ENCODE data around the gene TGM5. TPM values are rescaled to one million over a fixed set of nuclear protein-coding genes. Genes with fewer than 3 reads are reported as not detected.

TGM5 gene
- total RNA-seq, 2 experiments from 2014 or later = 0.11 to 0.22 TPM

GRCh38 chr15:43219929-43220928, 46.5 kb downstream of the TGM5 start:
- ChIA-PET POLR2A (no interaction called here), CTCF (interaction anchor here (3.8 kb wide), 1 partner anchor 65 kb away, joined by 16 read pairs; no protein-coding TSS in a partner anchor)
- TF ChIP-seq CTCF (IDR thresholded peaks at IDR 0.05) = no peak
- Mint-ChIP-seq H3K27ac (no peak overlapping the region), H3K27me3 (peaks cover 1% of the 10 kb centered on the region), H3K4me3 (no peak overlapping the region), H3K36me3 (ENCODE audit: low read depth) (no peaks in the 10 kb centered on the region), H3K4me1 (ENCODE audit: low read depth) (no peaks in the 10 kb centered on the region), H3K9me3 (peaks cover 2% of the 10 kb centered on the region)
- DNase-seq (no peak), ATAC-seq (no peak)
- intact Hi-C loops (cut with micrococcal nuclease) = no loop called here

GRCh38 chr15:43218908-43219706, 47.6 kb downstream of the TGM5 start:
- DNase-seq = peak; percentile 41
- CTCF ChIA-PET = interaction anchor here (0.7 to 3.8 kb wide), 5 partner anchors 15 to 66 kb away, joined by 3 to 17 read pairs (median 5); no protein-coding TSS in a partner anchor
- no peak for TF ChIP-seq CTCF (IDR thresholded peaks at IDR 0.05)
- Mint-ChIP-seq H3K27ac (no peak overlapping the region), H3K9me3 (peaks cover 2% of the 10 kb centered on the region), H3K27me3 (peaks cover 1% of the 10 kb centered on the region), H3K4me1 (ENCODE audit: low read depth) (no peaks in the 10 kb centered on the region), H3K4me3 (no peak overlapping the region), H3K36me3 (ENCODE audit: low read depth) (no peaks in the 10 kb centered on the region)
- ATAC-seq = peak; percentile 39
- POLR2A ChIA-PET = no interaction called here
- intact Hi-C loops (cut with micrococcal nuclease) = no loop called here

GRCh38 chr15:43215961-43216360, 50.8 kb downstream of the TGM5 start:
- Mint-ChIP-seq H3K27me3 (peaks cover 1% of the 10 kb centered on the region), H3K4me3 (no peak overlapping the region), H3K27ac (no peak overlapping the region), H3K9me3 (peaks cover 2% of the 10 kb centered on the region), H3K36me3 (ENCODE audit: low read depth) (no peaks in the 10 kb centered on the region), H3K4me1 (ENCODE audit: low read depth) (no peaks in the 10 kb centered on the region)
- DNase-seq = no peak
- no peak for ATAC-seq
- intact Hi-C loops (cut with micrococcal nuclease) = no loop called here
- POLR2A ChIA-PET = no interaction called here
- no peak for TF ChIP-seq CTCF (IDR thresholded peaks at IDR 0.05)
- CTCF ChIA-PET = interaction anchor here (1.8 to 3.8 kb wide), 3 partner anchors 10 to 69 kb away, joined by 10 to 17 read pairs (median 16); no protein-coding TSS in a partner anchor

GRCh38 chr15:43214592-43215295, 52.0 kb downstream of the TGM5 start:
- intact Hi-C loops (cut with micrococcal nuclease) = no loop called here
- Mint-ChIP-seq H3K27ac (no peak overlapping the region), H3K4me1 (ENCODE audit: low read depth) (no peaks in the 10 kb centered on the region), H3K36me3 (ENCODE audit: low read depth) (no peaks in the 10 kb centered on the region), H3K4me3 (no peak overlapping the region), H3K27me3 (no peaks in the 10 kb centered on the region), H3K9me3 (peaks cover 2% of the 10 kb centered on the region)
- DNase-seq = no peak
- no peak for TF ChIP-seq CTCF (IDR thresholded peaks at IDR 0.05)
- ChIA-PET POLR2A (interaction anchor here (1.5 kb wide), 1 partner anchor 11 kb away, joined by 5 read pairs; no protein-coding TSS in a partner anchor), CTCF (interaction anchor here (1.5 to 4.1 kb wide), 3 partner anchors 11 to 71 kb away, joined by 6 to 18 read pairs (median 16); no protein-coding TSS in a partner anchor)
- ATAC-seq = no peak
